ENCODE measurements around the gene HEPACAM.

DNA sequence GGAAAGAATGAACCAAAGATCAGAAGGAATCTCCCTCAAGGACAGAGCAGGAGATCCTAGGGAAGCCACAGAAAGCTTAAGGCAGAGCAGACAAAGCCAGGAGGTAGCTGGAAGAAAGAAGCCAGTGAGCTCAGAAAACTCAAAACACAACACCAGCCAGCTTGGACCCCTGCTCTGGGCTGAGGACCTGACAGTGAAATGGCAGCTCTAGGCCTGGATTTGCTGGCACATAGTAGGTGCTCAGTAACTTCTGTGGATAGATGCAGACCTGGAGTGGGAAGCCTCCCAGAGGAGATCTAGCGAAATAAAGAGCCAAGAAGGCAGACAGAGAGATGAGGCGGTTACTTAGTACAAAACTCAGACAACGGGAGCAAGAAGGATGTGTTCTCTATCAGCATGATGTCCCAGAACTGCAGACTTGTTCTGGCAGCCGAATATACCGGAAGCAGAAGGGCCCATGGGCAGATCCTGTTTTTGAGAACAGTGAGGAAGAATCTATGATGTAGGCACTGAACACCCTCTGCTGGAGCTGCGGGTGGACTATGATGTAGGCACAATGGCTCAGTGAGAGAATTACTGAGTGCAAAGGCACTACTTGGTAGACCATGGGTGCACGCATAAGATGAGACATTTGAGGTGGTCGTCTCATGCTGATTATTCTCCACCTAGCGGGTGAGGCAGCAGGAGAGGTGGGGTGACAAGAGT is 42.9 kb downstream of the HEPACAM start:
- TF ChIP-seq, protein P1, sequence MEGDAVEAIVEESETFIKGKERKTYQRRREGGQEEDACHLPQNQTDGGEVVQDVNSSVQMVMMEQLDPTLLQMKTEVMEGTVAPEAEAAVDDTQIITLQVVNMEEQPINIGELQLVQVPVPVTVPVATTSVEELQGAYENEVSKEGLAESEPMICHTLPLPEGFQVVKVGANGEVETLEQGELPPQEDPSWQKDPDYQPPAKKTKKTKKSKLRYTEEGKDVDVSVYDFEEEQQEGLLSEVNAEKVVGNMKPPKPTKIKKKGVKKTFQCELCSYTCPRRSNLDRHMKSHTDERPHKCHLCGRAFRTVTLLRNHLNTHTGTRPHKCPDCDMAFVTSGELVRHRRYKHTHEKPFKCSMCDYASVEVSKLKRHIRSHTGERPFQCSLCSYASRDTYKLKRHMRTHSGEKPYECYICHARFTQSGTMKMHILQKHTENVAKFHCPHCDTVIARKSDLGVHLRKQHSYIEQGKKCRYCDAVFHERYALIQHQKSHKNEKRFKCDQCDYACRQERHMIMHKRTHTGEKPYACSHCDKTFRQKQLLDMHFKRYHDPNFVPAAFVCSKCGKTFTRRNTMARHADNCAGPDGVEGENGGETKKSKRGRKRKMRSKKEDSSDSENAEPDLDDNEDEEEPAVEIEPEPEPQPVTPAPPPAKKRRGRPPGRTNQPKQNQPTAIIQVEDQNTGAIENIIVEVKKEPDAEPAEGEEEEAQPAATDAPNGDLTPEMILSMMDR (conservative IDR thresholded peaks at IDR 0.05; ENCODE audit: low read depth, low read length), result no peak
- no peak for TF ChIP-seq EZH2 (IDR thresholded peaks at IDR 0.05; ENCODE audit: borderline replicate concordance, low read depth, low read length, poor library complexity, severe bottlenecking)
